Stimulated activated CD8-positive, alpha-beta memory T cell treated with anti-CD3 and anti-CD28 coated beads, Interleukin-12 subunit alpha, Interleukin-12 subunit beta, amount 100 ng/mL, for 4 hours (primary cell): ENCODE results near the gene TENT4A.
"Not testable (repeated sequence)": the region's sequence is repeated elsewhere in the genome, so short reads cannot be mapped to it uniquely, and the experiment has no call there.

Experiments used
- DNase-seq: peaks from one replicate; pipeline ENCODE4 v3.0.0-alpha.2; 2020; ENCODE audit warnings: low read depth

The TENT4A gene

GRCh38 chr5:6773342-6774035, 60.3 kb downstream of the TENT4A start:
- DNase-seq = no peak

GRCh38 chr5:6774207-6774606, 61.0 kb downstream of the TENT4A start:
- DNase-seq = not testable (repeated sequence)

- no peak for DNase-seq
Measured at GRCh38 chr5:6774721-6775204, 61.5 kb downstream of the TENT4A start.

DNA sequence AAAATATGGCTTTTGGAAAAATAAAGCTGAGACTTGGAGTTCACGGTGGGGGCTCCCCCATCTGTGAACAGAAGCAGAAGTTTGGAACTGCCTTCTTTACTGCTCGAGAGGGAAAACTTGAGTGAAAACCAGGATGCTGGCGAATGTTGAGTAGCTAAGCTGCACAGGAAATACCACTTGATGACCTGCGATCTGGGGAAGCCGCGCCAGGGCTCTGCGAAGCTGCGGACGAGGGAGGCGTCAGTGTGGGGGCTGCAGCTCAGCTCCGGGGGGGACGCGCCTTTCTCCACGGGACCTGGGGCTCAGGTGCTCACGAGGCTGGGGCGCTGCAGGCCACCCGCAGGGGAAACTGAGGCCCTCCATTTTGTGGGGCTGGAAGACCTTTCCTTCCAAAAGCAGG, 62.3 kb downstream of the TENT4A start:
- no peak for DNase-seq

GRCh38 chr5:6780802-6781391, 67.7 kb downstream of the TENT4A start:
- no peak for DNase-seq

- DNase-seq = no peak
Measured at GRCh38 chr5:6781716-6782115, 68.5 kb downstream of the TENT4A start.

- no peak for DNase-seq
Measured at GRCh38 chr5:6783787-6784186, 70.6 kb downstream of the TENT4A start.

- no peak for DNase-seq
Measured at GRCh38 chr5:6784481-6784880, 71.2 kb downstream of the TENT4A start.

DNA sequence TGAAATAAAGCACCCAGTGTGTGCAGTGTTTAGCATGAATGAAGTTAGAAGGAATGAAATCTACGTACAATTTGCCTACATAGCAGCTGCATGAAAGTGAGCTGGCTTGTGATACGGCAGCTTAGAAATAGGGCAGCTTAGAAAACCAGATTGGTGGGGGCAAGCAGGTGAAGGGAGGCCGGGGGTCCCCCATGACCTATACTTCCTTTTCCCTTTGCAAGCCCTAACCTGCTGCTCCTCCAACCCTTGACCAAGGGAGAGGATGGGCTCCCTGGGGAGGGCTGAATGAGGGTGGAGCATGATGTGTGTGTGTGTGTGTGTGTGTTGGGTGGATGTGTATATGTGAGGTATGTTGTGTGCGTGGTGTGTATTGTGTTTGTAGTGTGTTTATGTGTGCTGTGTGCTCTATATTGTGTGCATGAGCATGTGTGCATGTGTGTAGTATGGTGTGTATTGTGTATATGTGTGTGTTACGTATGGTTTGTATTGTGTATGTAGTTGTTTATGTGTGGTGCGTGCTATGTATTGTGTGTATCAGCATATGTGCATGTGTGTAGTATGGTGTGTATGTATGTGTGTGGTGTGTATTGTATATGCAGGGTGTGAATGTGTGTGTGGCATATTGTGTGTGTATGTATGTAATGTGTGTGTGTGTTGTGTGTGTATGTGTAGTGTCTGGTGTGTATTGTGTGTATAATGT, 72.1 kb downstream of the TENT4A start:
- no peak for DNase-seq

DNA sequence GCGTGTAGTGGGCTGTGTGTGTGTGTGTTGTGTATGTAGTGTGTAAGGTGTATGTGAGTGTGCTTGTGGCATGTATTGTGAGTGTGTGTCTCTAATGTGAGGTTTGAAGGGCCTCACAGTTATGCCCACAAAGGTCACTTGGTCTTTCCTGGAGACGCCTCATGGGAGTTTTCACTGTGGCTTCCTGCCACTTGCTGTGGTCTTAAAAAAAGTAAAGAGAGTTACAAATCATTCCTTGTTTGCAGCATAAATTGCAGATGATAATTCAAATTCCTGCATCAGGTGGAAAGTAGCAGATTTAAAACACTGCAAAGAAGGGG, 72.6 kb downstream of the TENT4A start:
- DNase-seq = no peak

DNA sequence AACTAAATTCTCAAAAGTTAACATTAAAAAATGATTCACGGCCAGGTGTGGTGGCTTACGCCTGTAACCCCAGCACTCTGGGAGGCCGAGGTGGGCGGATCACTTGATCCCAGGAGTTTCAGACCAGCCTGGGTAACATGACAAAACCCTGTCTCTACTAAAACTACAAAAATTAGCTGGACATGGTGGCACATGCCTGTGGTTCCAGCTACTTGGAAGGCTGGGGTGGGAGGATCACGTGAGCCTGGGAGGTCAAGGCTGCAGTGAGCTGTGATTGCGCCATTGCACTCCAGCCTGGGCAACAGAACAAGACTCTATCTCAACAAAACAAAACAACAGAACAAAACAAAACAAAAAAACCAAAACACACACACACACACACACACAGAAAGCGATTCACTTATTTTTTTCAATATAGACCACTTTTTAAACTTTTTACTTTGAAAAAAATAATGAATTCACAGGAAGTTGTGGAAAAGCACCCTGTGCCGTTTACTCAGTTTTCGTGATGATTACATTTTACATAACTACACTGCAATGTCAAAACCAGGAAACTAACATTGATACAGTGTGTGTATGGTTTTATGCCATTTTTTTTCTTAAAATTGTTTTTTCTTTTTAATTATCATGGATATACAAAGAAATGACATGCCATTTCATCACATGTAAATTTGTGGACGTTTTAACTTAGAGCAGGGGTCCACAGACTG, 73.7 kb downstream of the TENT4A start:
- DNase-seq = no peak

- DNase-seq = no peak
Measured at GRCh38 chr5:6787941-6788340, 74.7 kb downstream of the TENT4A start.

DNA sequence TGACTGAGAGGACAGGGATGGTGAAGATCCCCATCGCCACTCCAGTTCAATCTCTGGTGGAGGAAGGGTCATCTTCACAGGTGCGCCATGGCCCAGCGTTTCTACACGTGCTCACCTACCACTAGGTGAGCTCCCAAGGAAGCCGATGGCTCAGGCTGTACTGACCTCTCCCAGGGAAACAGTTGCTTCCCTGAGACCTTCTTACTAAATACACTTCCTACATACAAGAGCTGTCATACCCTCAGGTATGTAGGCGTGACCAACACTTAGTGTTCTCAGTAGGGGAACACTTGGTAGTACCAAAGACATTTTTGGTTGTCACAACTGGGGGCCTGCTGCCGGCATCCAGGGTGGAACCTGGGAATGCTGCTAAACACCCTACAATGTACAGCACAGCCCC, 75.2 kb downstream of the TENT4A start:
- no peak for DNase-seq

DNA sequence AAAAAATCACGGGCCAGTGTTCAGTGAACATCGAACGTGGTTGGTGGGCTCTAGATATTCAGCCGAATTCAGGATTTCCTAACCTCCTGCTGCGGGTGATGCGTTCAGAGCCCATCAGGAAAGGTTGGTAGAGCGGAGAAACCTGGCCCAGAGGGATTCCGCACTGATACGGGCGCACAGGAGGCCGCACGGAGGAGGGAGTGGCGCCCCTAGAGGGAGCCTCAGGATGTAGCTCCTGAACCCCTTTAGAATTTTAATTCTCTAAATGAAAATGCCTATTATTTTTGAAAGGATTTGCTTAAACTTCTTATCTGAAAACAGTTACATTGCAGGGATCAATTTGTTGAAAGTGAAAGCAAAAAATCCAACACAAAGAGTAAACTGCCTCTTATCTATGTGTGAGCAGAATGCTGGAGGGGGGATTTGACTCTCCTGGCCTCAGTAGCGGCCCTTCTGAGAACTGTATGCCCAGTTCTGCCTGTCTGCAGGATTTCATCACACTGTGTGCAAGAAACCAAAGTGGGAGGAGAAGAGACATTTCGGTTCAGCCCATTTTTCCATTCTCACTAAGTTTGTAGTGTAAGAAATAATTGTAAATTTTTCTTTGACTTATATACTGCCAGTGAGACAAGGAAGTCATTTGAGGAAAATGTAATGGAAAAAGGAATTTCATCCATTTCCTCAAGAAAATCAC, 75.9 kb downstream of the TENT4A start:
- no peak for DNase-seq

DNA sequence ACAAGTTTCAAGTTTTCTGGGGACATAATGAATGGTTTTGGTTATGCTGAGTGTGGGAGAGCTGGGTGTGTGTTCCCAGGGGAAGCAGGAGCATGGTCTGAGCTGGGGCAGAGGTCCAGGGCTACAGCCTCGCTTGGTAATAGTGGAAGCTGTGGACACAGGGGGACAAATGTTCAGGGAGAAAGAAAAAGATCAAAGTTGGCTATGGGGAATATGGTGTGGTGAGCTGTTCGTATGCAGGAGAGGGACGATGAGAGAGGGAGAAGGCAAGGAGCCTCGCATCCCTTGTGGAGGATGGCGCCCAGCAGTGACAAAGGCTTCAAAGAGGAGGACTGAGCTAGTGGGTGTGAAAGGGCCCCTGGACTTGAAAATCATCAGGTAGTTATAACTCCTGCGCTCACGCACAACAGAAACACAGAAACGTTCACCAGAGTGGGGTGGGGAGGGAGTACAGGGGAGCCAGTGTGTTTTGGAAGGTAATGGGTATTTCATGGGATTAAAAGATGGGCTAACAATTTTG, 77.2 kb downstream of the TENT4A start:
- no peak for DNase-seq

DNA sequence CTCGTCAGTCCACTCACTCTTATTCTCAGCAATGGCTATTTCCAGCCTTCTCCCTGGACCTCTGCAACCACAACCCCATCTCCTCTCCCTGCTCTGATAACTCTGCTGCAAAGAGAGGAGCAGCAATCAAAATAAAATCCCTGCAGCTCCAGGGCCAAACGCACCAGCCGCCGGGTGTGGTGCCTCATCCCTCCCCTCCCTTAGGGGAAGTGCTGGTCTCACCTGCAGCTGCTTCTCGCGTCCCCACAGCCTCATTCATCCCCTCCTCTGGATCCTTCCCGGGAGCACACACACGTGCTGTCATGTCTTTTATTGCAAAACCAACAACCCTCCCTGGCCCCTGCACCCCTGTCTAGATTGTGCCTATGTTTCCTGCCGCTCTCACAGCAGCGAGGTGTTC, 77.8 kb downstream of the TENT4A start:
- no peak for DNase-seq

DNA sequence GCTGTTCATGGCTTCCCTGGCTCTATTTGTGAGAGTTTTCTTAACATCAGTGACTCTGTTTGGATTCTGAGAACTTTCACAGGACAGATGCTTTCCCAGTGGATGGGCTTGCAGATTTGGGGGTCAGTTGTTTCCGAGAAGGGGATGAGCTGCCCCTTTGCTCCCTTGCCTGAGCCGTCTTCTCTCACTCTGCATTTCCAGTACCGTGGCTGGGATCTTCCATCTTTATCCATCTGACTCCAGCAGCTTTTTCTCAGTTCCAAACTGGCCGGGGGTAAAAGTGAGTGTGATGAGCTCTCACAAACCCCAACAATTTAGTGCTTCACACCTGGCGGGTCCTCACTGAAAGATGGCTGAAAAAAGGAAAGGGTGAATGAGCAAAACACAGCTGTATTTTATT, 79.1 kb downstream of the TENT4A start:
- DNase-seq = no peak

GRCh38 chr5:6792911-6793471, 79.8 kb downstream of the TENT4A start:
- DNase-seq = no peak

GRCh38 chr5:6801236-6801635, 88.0 kb downstream of the TENT4A start:
- no peak for DNase-seq

- DNase-seq = no peak
Measured at GRCh38 chr5:6803981-6804550, 90.8 kb downstream of the TENT4A start.

DNA sequence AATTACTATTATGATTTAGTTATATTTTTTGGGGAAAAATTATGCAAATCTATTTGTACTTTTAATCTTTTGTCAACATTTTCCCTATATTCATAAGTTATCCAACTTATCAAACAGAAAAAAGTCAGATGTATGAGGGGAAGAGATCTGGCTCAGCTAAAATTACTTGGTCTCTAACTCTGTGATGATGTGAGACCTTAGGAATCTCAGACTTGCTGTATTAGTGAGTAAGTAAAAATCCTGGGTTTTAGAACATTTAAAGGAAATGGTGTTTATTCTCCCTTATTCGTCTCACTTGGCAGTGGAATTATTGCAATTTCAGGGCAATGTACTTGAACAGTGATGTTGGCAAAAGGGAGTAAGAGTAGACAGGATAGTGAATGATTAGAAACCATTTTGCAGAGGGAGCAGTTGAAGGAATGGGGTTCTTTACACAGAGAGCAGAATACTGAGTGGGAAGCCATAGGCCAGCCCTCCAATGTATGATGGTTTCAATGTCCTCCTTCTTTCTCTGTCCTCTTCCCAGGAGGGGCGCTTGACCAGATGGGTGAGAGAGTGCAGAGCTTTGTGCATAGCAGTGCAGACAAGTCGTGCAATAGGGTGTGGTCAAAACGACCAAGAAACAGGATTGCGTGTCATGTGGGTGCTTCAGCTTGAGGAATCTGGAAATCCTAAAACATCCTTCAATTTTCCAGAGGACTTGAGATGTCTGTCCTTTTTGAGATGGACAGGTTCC, 91.7 kb downstream of the TENT4A start:
- no peak for DNase-seq
